HG02870 (cell line): Measurements from ENCODE around the gene MMP11.

Experiments
- ATAC-seq: cut with Tn5 transposase; IDR thresholded peaks from one replicate; pipeline ENCODE4 v1.9.1; 2021; ENCODE audit warnings: mild to moderate bottlenecking, moderate library complexity; ENCODE audit not compliant: unreplicated experiment

Gene MMP11

GRCh38 chr22:23756891-23757290 is 15.8 kb upstream of the MMP11 start:
- no peak for ATAC-seq

GRCh38 chr22:23759566-23759965 is 13.1 kb upstream of the MMP11 start:
- no peak for ATAC-seq

DNA sequence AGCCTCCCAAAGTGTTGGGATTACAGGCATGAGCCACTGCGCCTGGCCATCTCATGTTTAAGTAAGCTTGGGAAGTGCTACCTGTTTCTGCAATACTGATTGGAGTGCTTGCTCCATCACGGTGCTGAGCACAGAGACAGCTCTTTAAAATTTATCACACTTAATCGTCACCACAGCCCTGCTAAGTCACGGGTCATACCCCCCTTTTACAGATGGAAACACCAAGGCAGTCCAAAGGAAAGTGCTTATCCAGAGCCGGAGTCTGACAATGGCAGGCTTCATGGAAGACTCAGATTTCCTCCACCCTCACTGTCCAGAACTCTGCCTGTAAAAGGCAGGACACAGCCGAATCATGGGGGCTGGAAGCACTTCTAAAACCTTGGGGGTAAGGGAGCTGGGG is 12.6 kb upstream of the MMP11 start:
- ATAC-seq: no peak

DNA sequence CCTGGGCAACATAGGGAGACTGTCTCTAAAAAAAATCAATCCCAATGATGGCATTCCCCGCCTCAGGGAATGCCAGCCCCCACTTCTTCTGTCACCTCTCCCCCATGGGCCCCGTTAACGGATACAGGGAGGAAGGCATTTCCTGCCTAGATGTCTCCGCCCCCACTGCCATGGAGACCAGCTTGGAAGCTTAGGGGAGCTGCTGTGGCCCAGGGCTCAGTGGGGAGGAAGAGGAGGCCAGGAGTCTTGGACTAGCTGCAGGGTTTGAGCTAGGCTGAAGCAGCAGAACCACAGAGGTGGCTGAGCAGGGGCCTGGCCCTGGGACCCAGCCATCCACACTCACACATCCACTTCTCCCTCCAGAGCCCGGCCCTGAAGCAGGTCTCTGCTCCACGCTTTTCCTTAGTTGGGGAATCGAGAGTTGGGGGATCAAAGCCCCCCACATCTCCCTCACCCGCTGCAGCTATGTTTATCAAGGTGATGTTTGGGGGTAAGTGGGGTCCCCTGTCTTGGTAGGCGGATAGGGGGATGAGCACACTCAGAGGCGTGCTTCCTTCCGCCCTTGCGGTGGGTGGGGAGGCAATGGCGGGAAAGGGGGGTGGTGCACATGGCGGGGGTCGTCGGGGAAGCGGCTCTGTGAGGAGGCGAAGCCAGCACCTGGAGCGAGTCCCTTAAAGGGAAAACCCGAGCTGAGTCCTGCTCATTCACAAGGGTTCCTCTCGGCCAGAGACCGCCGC is 9.6 kb upstream of the MMP11 start, which contains the start of gene C22orf15:
Gene C22orf15, plus strand, starts transcription at position 149 of the 737 bp plus-strand sequence. Its CDS starts 317 bp downstream, at position 466.
- no peak for ATAC-seq

- no peak for ATAC-seq
These were observed 9.1 kb upstream of the MMP11 start for GRCh38 chr22:23763579-23763945.

DNA sequence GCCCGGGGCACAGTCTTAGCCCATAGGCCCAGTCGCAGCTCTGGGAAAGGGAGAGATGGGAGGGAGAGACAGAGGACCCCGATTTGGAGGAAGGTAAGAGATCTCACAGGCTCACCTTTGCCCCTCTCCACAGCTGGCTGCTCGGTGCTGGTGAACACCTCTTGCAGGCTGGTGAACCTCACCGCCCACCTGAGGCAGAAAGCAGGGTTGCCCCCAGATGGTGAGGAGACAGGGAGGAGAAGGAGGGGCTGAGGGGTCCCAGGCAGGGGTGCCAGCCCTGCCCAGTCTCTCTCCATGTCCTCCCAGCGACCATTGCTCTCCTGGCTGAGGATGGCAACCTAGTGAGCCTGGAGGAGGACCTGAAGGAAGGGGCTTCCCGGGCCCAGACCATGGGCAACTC is 8.7 kb upstream of the MMP11 start:
- ATAC-seq: no peak

- no peak for ATAC-seq
These were observed 7.5 kb upstream of the MMP11 start for GRCh38 chr22:23764899-23765881.

DNA sequence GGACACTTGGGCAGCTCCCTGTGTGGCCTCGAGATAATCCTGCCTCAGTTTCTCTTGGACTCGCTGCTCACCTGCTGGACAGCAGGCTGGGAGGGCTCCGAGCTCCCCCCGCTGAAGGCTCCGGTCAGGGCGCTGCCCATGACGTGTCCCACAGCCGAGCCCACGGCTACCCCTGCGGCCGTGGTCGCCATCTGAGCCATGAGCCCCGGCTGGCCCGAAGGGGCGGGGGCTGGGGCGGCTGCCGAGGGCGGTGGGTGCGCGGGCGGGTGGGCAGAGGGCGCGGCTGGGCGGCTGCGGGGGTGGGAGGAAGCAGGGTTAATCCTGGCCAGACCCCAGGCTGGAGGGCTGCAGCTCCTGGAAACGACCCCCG is 5.4 kb upstream of the MMP11 start:
- no peak for ATAC-seq

GRCh38 chr22:23767673-23768548 is 4.7 kb upstream of the MMP11 start, which contains the start of gene CHCHD10:
TSS of gene CHCHD10 (minus strand) at chr22:23767972. CDS start at chr22:23767874, 98 bp downstream.
- ATAC-seq: peak; percentile 57

- ATAC-seq: no peak
These were observed 3.2 kb upstream of the MMP11 start for GRCh38 chr22:23769321-23769965.

DNA sequence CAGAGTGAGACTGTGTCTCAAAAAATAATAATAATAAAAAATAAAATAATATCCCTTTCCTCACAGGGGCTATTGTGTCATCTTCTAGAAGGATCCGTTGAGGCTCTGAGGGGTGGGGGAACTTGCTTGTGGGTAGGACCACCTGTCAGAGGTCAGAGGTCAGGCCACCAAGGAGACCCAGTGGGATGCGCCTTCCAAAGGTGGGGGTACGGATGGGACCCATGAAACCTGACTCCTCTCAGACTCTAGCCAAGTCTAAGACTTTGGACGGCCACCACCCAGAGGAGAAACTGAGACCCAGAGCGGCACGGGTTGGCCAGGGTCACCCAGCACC is 367 bp upstream of the MMP11 start:
- no peak for ATAC-seq

GRCh38 chr22:23773483-23774113 is 949 bp downstream of the MMP11 start:
- ATAC-seq: no peak

DNA sequence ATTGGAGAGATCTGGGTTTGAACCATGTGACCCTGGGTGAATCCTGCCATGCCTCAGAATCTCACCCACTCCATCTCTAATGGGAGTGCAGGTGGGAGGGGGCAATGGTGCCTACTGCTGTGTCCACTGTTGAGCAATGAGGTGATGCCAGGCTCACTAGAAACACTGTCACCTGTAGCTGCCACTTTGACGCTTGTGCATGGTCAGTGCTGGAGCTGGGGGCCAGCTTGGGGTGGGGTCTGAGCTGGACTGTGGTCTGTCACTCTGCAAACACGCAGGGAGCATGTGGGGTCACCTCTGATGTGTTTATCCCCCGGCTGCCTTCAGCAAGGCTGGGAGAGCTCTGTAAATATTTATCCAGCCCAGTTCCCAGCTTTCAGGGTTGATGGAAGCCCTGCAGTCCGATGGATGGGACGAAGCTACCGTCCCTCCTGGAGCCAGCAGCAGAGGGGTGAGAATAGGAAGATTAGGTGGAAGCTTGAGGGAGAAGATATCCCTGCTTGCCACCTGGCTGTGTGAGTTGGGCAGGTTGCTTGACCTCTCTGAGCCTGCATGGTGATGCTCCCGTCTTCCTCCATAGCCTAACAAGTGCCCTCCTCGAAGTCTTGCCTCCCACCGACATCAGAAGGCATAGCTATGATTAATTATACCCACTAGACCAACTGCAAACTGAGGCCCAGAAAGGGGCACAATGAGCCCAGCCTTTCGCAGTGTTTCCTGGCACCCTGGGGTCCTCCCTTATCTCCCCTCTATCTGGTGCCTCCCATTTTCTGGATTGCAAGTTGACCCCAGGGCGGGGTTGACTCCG is 1.7 kb downstream of the MMP11 start:
- no peak for ATAC-seq

GRCh38 chr22:23774922-23775436 is 2.3 kb downstream of the MMP11 start:
- no peak for ATAC-seq

DNA sequence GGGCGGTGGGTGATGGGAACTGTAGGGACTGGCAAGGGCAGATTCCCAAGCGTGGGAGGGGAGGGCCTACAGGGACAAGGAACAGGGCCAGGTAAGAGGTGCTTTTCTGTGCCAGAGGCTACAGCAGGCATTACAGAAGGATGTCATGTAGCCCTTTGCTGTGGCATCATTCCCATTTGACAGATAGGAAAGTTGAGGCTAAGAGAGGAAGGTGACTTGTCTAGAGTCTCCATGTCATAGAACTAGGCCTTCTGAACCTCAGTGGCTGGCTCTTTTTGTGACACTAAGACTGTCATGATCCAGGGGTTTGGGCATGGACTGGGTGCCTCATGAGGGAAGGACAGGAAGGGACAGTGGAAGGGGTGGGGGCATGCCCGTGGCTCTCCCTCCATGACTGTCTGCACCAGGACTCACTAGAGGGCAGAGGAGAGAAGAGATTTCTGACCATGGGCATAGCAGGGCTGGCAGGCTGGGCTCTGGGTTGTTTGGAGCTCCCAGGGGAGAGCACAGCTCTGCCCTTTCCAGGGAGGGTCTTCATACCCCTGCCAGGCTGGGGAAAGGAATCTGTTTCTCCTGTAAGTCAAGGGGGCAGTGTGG is 3.2 kb downstream of the MMP11 start:
- ATAC-seq: no peak

GRCh38 chr22:23777776-23778576 is 5.3 kb downstream of the MMP11 start:
- ATAC-seq: no peak

- no peak for ATAC-seq
These were observed 5.9 kb downstream of the MMP11 start for GRCh38 chr22:23778577-23778900.

DNA sequence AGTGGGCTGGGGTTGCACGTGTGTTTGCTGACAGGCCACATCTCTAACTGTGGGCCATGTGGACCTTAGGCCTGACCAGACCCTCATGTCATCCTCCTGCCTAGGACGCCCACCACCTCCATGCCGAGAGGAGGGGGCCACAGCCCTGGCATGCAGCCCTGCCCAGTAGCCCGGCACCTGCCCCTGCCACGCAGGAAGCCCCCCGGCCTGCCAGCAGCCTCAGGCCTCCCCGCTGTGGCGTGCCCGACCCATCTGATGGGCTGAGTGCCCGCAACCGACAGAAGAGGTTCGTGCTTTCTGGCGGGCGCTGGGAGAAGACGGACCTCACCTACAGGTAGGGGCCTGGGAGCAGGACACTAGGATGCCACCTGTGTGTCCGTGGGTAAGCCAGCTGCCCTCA is 6.4 kb downstream of the MMP11 start:
- no peak for ATAC-seq
